Testis (tissue), 2 donors: ENCODE measurements around the gene STIM1.

Experiments
- CTCF ChIP-seq, 3 experiments: fragments of 450-650 bp in 2 of 3; fragments of 200-600 bp in 1 of 3; sonication (generic) in 1 of 3; IDR thresholded peaks; one replicate each; pipeline ENCODE4 v1.5.1; 2016 to 2019; ENCODE audit warnings: antibody characterized with exemption in 3 of 3, mild to moderate bottlenecking in 2 of 3, moderate library complexity in 1 of 3
- POLR2A ChIP-seq: fragments of 450-650 bp; IDR thresholded peaks from one replicate; pipeline ENCODE4 v1.6.1; 2017; ENCODE audit warnings: antibody characterized with exemption, mild to moderate bottlenecking, moderate library complexity

GRCh38 chr11:3913921-3914320, 58.5 kb downstream of the STIM1 start:
- no peak for TF ChIP-seq CTCF (IDR thresholded peaks at IDR 0.05)
- TF ChIP-seq POLR2A: no peak
